Jurkat, Clone E6-1 (cell line): Measurements from ENCODE around the gene OSBP.

ENCODE experiments used
- DNase-seq: peaks from one replicate; pipeline ENCODE4 v3.0.0-alpha.2; 2011; ENCODE audit warnings: low read depth, low spot score
- H3K4me3 ChIP-seq: 2 replicates; pipeline ENCODE4 v1.5.1; 2011; ENCODE audit warnings: mild to moderate bottlenecking, low read length, control low read depth, moderate library complexity

Gene OSBP

GRCh38 chr11:59532620-59533019, 83.0 kb downstream of the OSBP start:
- DNase-seq, result no peak
- H3K4me3 ChIP-seq, result no peak overlapping the region

DNA sequence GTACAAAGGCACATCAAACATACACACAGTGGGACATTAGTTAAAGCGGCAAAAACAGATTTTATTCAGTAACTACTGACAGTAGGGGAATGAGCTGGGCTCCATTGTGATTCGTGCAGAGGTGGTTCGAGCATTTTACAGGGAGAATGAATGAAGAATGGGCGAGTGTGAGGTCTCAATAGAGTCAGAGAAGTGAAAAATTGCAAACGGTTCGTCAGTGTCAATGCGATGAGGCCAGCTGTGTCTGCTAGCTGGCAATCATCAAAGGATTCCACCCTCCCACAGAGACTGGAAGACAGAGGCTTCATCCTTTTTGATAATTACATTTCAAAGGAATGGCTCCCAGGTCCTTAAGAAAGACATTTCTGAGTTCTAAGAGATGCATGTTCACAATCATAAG, 86.9 kb downstream of the OSBP start:
- no peak overlapping the region for H3K4me3 ChIP-seq
- no peak for DNase-seq
